ENCODE data around the gene TRIM13.
"Not testable (repeated sequence)": the region's sequence is repeated elsewhere in the genome, so short reads cannot be mapped to it uniquely, and the experiment has no call there.

The TRIM13 gene

DNA sequence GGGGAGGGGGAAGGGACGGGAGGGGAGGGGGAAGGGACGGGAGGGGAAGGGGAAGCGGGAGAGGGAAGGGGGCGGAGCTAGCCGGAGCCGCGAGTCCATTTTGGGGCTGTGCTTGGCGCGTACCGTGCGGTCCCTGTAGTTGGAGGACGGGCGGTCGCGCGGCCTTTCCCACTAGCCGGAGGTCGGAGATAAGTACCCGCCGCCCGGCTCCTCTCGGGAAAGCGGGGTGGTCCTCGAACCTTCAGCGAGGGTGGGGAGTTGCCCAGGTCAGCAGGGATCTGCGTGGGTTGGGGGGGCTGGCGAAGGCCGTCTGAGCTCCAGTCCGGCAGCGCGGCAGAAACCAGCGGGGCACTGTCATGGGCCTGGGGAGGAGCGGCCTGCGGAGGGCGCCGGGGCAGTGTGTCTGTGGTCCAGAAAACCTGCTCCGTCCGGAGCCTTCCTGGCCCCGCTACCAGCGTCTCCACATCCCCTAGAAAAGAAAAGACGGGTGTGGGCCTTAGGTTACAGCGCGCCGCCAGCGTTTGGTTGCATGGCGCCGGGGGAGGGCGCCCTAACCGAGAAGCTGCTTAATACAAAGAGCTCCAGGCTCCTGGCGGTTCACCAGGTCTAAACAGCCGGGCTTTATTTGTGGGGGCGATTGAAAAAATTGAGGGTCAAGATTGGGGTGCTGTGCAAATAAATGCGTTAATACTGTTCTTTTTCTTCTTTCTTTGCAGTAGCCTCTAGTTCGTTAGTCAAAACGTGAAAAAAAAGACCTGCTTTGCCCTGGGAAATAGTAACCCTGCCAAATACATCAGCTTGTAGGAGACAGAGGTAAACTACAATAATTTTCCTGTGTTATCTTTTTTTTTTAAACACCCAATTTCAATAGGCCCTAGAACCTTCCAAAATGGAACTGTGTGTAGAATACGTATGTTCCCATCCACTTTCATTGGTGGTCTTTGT lies at the start of gene TRIM13:
Gene TRIM13, plus strand, starts transcription at position 92 of the 945 bp plus-strand sequence. CDS start 14,899 bp downstream, outside the sequence.
- peak; percentile 94 for DNase-seq (ENCODE audit: low read depth)
- peak within 1 kb of the TSS; percentile 98 for H3K4me3 ChIP-seq (ENCODE audit: low read depth, low read length)
- TF ChIP-seq, protein P1, sequence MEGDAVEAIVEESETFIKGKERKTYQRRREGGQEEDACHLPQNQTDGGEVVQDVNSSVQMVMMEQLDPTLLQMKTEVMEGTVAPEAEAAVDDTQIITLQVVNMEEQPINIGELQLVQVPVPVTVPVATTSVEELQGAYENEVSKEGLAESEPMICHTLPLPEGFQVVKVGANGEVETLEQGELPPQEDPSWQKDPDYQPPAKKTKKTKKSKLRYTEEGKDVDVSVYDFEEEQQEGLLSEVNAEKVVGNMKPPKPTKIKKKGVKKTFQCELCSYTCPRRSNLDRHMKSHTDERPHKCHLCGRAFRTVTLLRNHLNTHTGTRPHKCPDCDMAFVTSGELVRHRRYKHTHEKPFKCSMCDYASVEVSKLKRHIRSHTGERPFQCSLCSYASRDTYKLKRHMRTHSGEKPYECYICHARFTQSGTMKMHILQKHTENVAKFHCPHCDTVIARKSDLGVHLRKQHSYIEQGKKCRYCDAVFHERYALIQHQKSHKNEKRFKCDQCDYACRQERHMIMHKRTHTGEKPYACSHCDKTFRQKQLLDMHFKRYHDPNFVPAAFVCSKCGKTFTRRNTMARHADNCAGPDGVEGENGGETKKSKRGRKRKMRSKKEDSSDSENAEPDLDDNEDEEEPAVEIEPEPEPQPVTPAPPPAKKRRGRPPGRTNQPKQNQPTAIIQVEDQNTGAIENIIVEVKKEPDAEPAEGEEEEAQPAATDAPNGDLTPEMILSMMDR (IDR thresholded peaks at IDR 0.05; ENCODE audit: low read depth, low read length), result peak; percentile 83
- TF ChIP-seq MAX (IDR thresholded peaks at IDR 0.05; ENCODE audit: low read depth, low read length), result peak; percentile 81
- peak; percentile 92 for TF ChIP-seq POLR2A (IDR thresholded peaks at IDR 0.05; ENCODE audit: extremely low read depth, insufficient read length)
- TF ChIP-seq MYC (IDR thresholded peaks at IDR 0.05; ENCODE audit: low read depth, low read length), result peak; percentile 67

DNA sequence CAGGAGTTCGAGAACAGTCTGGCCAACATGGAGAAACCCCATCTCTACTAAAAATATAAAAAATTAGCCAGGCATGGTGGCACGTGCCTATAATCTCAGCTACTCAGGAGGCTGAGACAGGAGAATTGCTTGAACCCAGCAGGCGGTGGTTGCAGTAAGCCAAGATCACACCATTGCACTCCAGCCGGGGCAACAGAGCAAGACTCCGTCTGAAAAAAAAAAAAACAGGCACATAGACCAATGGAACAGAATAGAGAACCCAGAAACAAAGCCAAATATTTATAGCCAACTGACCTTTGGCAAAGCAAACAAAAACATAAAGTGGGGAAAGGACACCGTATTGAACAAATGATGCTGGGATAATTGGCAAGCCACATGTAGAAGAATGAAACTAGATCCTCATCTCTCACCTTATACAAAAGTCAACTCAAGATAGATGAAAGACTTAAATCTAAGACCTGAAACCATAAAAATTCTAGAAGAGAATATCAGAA lies 48.0 kb upstream of the TRIM13 start:
- H3K4me3 ChIP-seq (ENCODE audit: low read depth, low read length); DNase-seq (ENCODE audit: low read depth): not testable (repeated sequence)

DNA sequence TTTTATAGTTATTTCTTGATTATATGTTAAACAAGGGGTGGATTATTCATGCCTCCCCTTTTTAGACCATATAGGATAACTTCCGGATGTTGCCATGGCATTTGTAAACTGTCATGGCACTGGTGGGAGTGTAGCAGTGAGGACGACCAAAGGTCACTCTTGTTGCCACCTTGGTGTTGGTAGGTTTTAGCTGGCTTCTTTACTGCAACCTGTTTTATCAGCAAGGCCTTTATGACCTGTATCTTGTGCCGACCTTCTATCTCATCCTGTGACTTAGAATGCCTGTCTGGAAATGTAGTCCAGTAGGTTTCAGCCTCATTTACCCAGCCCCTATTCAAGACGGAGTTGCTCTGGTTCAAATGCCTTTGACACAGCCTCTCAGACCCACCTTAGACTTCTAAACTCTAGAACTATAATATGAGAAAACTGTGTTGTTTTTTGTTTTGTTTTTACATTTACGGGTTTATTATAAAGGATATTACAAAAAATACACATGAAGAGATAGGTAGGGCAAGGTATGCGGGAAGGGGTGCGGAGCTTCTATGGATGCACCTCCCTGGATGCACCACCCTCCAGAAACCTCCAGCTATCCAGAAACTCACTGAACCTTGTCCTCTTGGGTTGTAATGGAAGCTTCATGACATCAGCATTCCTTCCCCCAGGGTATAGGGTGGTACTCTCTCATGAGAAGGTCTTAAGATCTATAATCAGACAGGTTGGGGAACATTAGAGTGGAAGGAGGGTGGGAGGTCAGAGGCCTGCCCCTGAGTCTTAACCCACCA lies 44.9 kb upstream of the TRIM13 start:
- no peak for TF ChIP-seq MAX (IDR thresholded peaks at IDR 0.05; ENCODE audit: low read depth, low read length)
- no peak for TF ChIP-seq MYC (IDR thresholded peaks at IDR 0.05; ENCODE audit: low read depth, low read length)
- TF ChIP-seq POLR2A (IDR thresholded peaks at IDR 0.05; ENCODE audit: extremely low read depth, insufficient read length), result no peak
- TF ChIP-seq, protein P1 (IDR thresholded peaks at IDR 0.05; ENCODE audit: low read depth, low read length), result no peak
- no peak for DNase-seq (ENCODE audit: low read depth)
- no peak overlapping the region for H3K4me3 ChIP-seq (ENCODE audit: low read depth, low read length)

DNA sequence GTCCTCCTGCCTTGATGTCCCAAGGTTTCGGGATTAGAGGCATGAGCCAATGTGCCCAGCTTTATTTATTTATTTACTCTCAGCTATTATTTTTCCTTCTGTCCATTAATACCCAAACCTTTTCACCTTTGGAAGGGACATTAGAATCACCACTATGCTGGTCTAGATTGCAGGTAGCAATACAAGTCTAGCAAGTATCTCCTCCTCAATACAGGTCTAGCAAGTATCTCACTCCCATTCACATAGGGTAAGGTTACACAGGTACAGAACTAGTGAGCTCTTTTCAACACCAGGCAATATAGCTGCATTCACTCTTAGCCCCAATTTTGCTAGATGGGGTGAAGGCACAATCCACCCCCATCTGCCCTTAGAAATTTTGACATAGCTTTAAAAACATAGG lies 43.3 kb upstream of the TRIM13 start:
- DNase-seq (ENCODE audit: low read depth), result no peak
- TF ChIP-seq, protein P1 (IDR thresholded peaks at IDR 0.05; ENCODE audit: low read depth, low read length), result no peak
- TF ChIP-seq POLR2A (IDR thresholded peaks at IDR 0.05; ENCODE audit: extremely low read depth, insufficient read length) (no peak), MYC (IDR thresholded peaks at IDR 0.05; ENCODE audit: low read depth, low read length) (no peak), MAX (IDR thresholded peaks at IDR 0.05; ENCODE audit: low read depth, low read length) (no peak)
- no peak overlapping the region for H3K4me3 ChIP-seq (ENCODE audit: low read depth, low read length)

- H3K4me3 ChIP-seq (ENCODE audit: low read depth, low read length), result no peak overlapping the region
- no peak for DNase-seq (ENCODE audit: low read depth)
- TF ChIP-seq POLR2A (IDR thresholded peaks at IDR 0.05; ENCODE audit: extremely low read depth, insufficient read length) (no peak), MAX (IDR thresholded peaks at IDR 0.05; ENCODE audit: low read depth, low read length) (no peak)
Measured at GRCh38 chr13:49954674-49955455, 42.0 kb upstream of the TRIM13 start.

DNA sequence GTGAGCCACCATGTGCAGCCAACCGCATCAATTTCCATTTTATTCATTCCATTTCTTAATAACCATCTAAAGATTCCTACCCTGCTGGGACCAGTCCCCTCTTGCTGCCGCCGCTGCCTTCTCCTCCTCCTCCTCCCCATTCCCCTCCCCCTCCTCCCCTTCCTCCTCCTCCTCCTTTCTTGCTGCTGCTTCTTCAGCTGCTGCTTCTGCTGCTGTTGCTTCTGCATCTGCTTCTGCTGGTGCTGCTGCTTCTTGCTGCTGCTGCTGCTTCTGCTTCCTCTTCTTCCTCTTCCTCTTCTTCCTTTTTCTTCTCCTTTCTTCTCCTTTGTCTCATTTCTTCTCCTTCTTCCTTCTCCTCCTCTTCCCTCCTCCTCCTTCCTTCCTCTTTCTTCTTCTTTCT lies 40.7 kb upstream of the TRIM13 start:
- DNase-seq (ENCODE audit: low read depth), result peak; percentile 17
- TF ChIP-seq MAX (IDR thresholded peaks at IDR 0.05; ENCODE audit: low read depth, low read length), result no peak
- no peak for TF ChIP-seq MYC (IDR thresholded peaks at IDR 0.05; ENCODE audit: low read depth, low read length)
- TF ChIP-seq, protein P1 (IDR thresholded peaks at IDR 0.05; ENCODE audit: low read depth, low read length), result no peak
- no peak for TF ChIP-seq POLR2A (IDR thresholded peaks at IDR 0.05; ENCODE audit: extremely low read depth, insufficient read length)
- H3K4me3 ChIP-seq (ENCODE audit: low read depth, low read length), result no peak overlapping the region

Measured in NB4 (cell line).